GM23248 (cell line): Measurements from ENCODE around the gene RERE.

ENCODE experiments used
- EZH2 ChIP-seq: fragments of 200-600 bp; sonication (generic); IDR thresholded peaks from 2 replicates; pipeline ENCODE4 v1.6.1; 2018; ENCODE audit warnings: antibody characterized with exemption, mild to moderate bottlenecking; ENCODE audit not compliant: insufficient read depth, poor library complexity, severe bottlenecking
- EZH2phosphoT487 ChIP-seq: fragments of 200-600 bp; sonication (generic); IDR thresholded peaks from 2 replicates; pipeline ENCODE4 v1.6.1; 2018; ENCODE audit warnings: antibody characterized with exemption, moderate library complexity, mild to moderate bottlenecking, low read depth; ENCODE audit not compliant: insufficient read depth

DNA sequence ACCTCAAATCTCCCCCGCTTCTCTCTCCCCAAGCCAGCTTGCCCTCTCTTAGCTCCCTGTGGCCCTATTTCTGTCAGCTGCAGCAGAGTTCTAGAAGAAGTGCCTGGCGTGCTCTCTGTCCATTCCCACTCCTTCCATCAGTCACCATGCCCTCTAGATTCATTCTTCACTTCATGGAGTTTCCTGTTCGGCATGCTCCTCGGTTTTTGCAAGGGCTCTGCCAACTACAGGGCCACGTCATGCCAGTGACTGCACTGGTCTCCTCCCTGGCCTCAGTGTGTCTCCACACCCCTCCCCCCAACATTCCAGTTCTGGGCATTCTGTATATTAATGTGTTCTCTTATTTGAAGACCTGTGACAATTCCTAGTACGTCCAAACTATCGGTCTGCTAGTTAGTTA, 385.7 kb downstream of the RERE start:
- TF ChIP-seq EZH2 (no peak), EZH2phosphoT487 (no peak)
